DMS114 treated with DMSO at 0.1 percent for 48 hours (cell line): ENCODE measurements around the gene PPM1F.

Source experiments
- DNase-seq: peaks from one replicate; lab custom pipeline; 2025; ENCODE audit not compliant: unreplicated experiment; lab: John Stamatoyannopoulos, UW

The PPM1F gene

DNA sequence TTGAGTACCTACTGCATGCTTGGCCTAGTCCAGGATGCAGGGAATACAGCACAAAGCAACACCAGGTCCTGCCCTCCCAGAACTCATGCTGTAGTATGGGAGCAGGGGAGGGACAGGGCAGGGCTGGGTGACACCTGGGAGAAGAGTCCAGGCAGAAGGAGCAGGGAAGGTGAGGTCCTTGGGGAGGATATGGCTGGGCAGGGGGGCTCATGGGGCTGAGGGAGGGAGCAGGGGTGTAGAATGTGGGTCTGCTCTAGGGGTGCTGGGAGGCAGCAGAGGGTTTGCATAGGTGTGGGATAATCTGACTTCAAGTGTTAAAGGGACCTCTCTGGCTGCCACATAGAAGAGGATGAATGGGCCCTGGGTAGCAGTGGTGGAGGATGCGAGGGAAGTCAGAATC is 25.2 kb upstream of the PPM1F start:
- DNase-seq: no peak

DNA sequence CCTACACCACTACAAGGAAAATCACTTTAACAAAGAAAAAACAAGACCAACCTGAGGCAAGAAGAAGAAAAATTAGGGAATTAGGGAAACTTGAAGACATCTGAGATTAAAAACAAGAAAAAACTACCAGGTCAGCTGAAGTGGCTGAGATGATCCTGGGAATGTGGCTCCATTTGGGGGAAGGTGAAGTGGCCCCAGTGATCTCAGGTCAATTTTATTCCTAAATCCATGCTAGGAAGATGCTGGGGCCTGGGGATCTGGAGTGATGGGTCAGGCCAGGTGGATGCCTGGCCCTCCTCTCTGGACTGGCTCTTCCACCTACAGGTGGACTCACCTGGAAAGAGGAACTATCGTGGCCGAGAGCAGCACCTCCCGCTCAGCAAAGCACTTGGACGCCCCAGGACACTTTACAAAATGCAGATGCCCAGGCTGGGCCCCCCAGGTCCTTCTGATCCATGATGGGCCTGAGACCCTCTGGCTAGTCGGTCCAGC is 23.3 kb upstream of the PPM1F start:
- no peak for DNase-seq

DNA sequence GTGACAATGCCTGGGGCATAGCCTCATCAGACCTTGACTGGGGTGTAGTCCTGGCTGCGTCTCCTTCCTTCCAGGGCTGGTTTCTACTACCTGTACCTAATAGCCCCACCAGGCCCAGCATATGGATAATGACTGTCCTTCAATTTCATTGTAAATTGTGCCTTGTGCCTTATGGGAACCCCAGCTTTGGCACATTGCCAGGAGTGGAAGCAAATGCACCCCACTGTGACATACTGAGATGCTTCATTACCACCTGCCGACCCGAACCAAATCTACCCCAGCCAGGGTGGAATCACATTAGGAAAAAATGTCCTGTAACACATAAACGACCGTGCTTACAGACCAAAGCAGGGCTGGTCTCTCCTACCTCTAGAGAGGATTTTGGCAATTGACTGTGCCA is 22.6 kb upstream of the PPM1F start:
- no peak for DNase-seq

DNA sequence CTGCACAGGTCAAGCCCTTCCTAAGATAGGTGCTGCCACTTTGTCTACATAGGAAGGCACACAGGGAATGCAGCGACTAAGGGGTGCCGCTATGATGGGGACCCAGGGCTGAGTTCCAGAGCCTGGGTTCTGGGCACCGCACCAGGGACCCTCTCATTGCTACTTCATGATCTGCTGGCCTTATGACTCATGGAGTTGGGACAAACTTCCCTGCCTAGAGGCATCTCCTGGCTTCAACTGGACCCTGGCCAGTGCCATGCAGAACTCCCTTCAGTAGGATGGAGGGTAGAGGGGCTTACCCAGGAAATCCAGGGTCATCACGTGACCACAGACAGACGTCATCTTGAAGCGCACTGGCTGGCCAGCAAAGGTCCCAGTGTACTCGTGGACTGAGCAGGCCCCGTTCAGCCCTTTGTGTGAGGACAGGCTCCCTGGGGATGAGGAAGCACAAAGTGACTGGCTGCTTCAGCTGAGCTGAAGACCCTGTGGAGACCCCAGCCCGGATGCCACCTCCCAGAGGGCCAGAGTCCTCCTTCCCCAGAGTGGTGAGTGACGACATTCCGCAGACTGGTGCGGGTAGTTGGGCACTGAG is 21.5 kb upstream of the PPM1F start:
- no peak for DNase-seq

DNA sequence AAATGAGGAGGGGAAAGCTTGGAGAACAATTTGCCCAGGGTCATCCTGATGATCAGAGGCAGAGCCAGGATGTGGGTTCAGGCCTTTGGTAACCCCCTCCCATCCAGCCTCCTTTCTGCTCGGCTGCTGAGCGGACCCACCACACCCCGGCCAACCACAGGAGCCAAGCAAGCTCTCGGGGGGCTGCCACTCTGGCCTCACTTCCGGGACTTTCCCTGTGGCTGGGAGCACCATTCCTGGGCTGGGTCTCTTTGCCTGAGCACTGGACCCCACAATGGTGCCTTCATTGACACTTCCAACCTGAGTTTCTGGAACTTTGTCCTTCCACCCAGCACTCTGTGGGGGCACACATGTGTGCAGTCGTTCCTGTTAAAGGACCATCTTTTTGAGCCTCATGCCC is 20.2 kb upstream of the PPM1F start:
- DNase-seq: no peak

DNA sequence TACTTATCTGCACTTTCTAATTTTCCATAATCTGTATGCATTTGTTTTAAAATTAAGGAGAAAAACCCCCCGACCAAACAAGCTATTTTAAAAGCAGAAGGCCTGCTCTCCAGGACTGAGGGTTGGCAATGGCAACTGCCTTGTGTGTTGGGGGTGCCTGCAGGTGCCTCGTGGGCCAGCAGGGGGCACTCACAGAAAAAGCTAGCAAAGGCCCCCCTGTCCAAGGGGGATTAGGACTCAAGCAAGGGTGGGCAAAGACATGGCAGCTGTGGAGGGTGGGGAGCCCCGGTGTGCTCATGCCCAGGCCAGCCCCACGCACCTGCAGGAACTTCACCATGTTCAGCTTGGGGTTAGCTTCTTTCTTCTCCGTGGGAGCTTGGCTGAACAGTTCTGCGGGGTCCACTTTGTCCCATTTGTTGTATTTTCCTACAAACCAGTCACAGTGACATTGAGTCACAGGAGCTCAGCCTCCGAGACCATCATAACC is 19.7 kb upstream of the PPM1F start:
- no peak for DNase-seq

DNA sequence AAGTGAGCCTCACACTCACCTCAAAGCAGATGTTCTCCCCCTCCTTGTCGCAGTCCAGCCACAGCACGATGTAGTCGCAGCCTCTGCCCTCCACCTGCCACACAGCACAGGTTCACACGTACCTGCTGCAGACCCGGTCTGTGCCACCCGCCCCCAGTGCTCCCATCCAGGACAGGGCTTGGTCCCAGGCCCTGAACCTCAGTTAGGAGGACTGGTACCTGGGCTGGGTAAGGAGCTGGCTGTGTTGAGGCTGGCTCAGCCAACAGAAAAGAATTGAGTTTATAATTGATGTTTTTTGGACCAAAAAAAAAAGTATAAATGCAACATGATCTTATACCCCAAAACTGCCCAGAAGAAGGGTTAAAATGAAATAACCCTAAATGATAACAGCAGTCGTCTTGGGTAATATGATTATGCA is 19.2 kb upstream of the PPM1F start:
- no peak for DNase-seq

DNA sequence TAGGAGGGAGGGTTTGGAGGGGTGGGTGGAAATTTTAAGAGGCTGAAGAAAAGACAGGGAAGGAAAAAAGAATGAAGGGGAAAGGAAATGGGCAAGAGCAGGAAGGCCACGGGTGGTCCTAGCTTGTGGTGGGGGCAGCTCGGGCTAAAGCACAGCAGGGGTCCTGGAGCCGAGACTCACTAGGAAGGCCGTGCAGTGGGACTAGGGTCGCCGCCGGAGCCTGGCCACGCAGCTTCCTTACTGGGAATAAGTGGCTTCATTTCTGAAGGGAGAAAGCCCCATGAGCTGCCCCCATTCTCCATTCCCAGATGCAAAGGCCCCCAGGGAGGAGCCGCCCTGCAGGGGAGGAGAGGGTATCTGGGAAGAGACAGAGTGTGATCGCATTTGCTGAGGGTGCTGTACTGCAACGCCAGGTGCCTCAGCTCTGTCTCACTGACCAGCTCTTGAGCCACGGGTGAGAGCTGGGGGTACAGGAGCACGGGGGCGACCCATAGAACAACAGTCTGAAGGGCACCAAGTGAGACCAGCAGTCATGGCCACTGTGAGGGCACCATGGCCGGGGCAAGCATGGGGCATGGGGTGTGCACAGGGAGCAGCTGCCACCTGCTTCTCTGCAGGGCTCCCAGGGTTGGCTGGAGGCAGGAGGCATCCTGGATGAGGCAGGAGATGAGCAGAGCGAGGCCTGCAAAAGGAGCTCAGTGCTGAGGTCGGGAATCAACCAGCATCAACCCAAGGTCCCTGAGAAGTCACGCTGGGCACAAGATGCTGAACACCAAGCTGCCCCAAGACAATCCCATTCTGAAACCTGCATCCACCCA is 18.4 kb upstream of the PPM1F start:
- DNase-seq: no peak

DNA sequence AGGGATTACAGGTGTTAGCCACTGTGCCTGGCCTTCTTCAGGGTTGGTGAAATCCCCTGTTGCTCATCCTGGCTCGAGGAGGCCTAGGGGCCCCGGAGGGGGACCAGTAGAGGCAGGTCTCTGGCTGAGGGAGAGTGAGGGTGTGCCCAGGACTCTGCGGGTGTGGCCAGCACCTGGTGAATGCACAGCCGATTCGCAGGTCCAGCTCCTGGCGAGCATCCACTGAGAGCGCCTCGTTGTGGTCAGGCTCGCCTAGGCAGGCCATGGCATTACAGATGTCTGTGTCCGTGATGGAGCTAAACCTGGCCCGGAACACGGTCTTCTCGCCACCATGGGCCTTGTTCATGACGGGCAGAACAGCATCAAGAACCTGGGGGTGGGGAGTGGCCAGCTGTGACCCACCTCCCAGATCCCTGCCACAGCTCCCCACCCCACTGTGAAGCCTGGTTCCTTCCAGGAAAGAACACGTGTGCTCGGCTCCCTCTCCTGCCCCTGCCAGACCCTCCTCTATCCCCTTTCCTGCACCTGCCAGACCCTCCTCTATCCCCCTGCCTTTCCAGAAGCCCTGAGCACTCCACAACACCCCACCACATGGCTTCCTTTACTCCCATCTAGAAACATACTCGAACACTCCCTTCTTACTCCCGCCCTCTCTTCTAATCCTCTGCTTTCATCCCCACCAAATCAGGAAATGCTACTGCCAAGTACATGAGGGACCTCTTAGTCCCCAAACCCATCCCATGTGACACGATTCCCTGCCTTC is 17.6 kb upstream of the PPM1F start:
- DNase-seq: no peak

DNA sequence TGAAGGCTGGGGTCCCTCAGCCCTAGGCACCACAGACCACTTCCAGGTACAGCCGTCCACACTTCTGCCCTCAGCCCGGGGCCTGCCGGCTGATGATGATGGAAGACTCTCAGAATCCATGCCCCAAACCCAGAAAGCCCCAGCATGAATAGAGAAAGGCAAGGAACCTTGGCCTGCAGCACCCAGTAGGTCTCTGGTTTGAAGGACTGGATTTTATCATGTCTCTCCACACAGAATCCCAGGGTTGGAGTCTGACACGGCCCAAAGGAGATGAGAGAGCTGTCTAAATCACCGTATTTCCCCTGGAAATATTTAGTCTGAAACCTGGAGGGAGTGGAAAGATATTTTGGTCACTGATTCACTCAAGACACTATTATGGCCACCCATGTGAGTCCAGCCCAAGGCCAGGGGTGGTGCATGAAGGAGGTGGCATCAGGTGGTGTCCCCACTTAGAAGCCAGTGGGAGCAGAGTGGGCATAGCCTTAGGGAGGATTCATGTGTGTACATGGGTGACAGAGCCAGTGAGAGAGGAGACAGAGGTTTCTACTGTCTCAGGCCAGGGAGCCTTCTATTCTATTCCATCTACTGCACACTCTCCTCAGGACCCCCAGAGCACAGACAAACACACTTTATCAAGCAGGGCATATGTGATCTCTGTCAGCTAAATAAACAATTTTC is 15.9 kb upstream of the PPM1F start:
- no peak for DNase-seq

DNA sequence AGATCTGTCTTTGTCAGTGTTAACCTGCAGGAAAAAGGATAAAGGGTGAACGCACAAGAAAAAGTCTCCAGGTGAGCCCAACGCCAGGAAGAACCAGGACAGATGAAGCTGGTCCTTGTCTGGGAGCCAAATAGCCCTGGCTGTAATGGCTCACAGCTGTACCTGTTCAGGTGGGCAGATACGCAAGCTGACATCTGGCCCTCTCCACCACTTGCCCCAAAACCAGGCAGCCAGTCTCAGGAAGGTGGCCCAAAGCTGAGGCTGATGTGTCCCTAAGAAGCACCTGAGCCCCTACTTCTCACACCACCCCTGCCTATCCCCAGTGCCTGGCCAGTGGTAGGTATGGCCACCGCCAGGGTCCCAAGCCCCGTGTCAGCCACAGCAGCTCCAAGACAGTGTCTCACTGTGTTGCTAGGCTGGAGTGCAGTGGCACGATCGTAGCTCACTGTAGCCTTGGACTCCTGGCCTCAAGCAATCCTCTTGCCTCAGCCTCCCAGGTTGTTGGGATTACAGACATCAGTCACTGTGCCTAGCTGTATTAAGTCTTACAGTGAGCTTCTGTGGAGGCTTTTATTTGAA is 15.1 kb upstream of the PPM1F start:
- DNase-seq: no peak

DNA sequence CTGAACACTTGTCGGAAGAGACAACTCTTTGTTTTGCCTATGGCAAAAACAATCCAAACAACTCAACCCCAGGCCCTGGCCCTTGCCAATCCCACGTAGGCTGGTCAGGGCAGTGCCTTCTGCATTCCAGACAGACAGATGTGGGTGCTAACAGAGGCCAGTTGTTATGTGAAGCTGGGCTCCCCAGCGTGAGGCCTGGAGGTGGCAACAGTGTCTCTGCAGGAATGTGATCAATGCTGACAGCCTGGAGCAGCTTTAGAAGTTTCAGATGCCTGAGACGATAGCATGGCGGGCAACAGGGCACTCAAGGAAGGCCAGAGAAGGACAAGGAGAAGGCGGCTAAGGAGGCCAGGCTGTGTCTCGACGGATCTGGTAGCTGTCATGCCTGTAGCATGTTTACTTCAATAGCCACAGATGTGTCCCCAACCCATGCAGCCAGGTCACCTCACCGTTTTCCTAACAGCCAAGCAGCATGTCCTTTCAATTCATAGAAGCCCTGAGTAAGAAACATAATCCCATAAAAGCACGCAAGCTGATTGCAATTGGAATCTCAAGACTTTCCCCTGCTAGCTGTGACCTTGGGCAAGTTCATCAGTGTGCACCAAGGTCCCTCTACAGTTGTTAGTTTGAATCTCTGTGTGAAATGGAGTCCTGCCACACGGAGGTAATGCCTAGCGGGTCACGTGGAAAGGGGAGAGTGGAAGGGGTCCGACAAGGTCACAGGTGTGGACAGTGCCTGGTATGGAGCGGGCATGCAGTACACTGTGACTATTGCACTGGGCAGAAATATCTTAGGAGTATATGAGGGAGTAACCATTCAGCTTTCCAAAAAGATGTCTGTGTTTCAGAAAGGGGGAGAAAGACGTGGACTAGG is 14.2 kb upstream of the PPM1F start:
- DNase-seq: no peak

DNA sequence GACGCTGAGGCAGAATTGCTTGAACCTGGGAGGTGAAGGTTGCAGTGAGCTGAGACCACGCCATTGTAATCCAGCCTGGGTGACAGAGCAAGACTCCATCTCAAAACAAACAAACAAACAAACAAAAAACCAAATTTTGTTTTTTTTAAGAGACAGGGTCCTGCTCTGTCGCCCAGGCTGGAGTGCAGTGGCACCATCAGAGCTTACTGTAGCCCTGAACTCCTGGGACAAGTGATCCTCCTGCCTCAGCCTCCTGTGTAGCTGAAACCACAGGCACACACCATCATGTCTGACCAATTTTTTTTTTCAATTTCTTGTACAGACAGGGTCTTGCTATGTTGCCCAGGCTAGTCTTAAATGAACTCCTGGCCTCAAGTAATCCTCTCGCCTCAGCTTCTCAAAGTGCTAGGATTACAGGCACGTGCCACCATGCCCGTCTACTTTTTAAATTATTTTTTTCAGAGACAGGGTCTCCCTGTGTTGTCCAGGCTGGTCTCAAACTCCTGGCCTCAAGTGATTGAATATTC is 13.2 kb upstream of the PPM1F start:
- no peak for DNase-seq

DNA sequence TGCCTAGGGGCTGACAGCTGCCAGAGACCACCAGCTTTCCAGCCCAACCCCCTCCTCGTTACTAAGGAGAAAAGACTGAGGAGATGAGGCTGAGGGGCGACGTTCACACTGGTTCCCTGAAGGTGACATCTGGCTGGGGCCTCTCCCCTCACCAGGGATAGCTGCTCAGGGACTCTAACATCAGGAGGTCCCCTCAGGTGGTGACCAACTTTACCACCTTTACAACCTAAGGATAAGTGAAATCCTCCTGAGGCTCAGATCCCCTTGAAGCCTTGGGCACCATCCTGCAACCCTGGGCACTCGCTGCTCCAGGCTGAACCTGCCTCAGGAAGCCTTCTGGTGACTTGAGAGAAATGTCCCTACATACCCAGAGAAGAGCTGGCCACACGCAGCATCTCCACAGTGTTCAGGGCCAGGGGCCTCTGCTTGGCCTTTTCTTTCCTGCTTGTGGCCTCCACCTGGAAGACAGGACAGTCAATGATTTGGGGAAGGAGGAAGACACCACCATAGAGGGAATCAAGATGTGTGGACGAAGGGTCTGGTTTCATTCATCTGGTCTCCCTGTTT is 12.4 kb upstream of the PPM1F start:
- DNase-seq: no peak

DNA sequence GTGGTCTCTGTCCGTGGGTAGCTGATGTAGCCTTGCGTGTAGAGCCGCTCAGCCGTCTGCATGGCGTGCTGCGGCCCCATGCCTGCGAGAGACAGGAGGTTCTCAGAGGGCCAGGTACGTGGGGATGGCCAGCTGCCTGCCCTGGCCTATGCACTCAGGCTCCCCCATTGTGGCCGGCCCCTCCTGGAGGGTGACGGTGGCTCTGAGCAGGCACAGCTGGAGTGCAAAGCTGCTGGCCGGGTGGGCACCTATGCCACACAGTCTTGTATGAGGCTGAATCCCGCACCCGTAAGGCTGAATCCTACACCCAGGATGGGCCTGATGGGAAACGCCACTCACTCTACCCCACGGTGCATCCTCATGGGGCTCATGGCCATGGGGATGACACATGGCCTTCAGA is 11.6 kb upstream of the PPM1F start:
- no peak for DNase-seq

DNA sequence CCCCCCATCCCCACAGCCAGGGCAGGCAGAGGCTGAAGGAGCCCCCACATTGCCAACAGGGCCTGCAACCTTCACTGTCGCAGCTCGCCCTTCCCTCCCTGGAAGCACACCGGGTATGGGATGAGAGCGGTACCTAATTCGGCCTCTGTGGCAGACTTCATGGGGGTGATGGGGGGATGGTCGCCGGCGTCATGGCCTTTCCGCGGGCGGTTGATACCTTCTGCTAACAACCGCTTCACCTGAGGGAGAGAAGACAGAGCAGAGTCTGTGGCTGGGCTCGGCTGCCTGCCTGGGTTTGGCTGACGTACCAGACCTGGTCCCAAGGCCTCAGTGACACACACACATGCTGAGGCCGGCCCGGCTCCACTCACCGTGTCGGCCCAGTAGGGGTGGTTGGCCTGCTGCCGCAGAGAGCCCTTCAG is 11.2 kb upstream of the PPM1F start:
- no peak for DNase-seq

DNA sequence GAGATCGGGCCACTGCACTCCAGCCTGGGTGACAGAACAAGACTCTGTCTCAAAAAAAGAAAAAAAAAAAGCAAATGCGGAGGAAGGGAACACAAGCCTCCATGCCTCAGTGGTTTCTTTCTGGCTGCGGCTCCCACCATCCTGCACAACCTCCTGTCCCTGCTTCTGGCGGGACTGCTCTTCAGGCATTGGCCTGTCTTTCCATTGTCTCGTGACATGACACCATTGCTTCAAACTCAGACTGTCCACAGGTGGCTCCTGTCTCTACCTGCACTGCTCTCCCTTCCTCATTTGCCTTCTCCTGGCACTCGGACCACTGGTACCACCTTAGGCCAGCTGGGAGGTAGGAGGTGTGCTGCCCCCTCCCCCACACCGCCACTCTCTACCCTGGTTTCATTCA is 10.6 kb upstream of the PPM1F start:
- no peak for DNase-seq

DNA sequence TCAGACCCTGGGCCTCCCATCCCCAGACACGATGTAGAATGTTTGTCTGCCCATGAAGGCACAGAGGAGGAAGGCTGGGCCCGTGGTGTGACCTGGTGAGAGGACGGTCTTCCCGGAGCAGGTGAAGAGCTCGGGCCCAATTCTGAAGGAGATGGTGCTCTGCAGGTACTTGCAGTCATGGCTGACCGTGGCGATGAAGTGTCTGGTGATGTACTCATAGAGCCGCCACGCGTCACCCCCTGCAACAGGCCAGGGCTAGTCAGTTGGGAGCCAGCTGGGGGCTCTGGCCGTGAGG is 10.0 kb upstream of the PPM1F start:
- no peak for DNase-seq

DNA sequence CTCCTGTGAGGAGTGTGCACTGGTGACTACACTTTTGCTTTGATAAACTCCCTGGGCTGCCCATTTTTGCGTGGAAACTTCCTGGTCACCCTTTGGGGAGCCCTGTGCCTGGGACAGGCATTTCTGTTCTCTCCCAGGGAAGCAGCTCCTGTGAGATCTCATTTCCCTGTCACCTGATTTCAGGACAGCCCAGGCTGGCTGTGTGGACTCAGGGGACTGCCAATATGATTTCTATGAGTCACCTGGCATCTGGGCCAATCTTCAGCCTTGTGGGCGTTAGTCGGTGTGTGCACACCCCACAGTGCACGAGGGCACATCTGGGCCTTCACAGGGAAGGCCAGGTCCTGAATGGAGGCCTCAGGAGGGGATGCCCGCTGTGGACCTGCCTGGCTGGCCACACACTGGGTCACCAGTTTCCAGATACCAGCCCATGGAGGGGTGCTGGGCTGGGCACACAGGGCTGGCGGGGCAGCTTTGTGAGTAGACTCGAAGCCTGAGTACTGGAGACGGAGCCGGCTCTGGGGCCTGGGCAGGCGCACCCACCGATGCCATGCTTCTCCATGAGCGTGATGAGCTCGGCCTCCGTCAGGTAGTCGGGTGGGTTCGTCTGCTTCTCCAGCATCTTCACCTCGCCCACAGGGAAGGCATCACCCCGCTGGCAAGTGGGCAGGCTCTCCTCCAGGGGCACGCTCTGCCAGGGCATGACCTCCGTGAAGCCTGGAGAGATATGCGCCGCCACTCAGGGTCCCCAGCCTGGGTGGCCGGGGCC is 9.4 kb upstream of the PPM1F start:
- no peak for DNase-seq
